NT2/D1 (cell line): ENCODE results near the gene MLF1.

ENCODE experiments used
- SUZ12 ChIP-seq: IDR thresholded peaks from 2 replicates; pipeline ENCODE4 v1.6.1; 2011; ENCODE audit not compliant: insufficient read length, insufficient read depth; ENCODE audit errors: extremely low read depth
- YY1 ChIP-seq: IDR thresholded peaks from 2 replicates; pipeline ENCODE4 v1.6.1; 2011; ENCODE audit not compliant: insufficient read length, insufficient read depth
- ZNF274 ChIP-seq: IDR thresholded peaks from 2 replicates; pipeline ENCODE4 v1.6.1; 2011; ENCODE audit warnings: mild to moderate bottlenecking, low read depth, low read length

GRCh38 chr3:158652463-158652862 lies 81.5 kb downstream of the MLF1 start:
- TF ChIP-seq ZNF274 (no peak), SUZ12 (no peak), YY1 (no peak)
